22Rv1 (cell line): ENCODE measurements around the gene AKIRIN2.

Experiments used
- H3K27ac ChIP-seq: fragments of 450-650 bp; 2 replicates; pipeline ENCODE4 v1.5.1; 2017
- ZFX ChIP-seq: fragments of 450-650 bp; IDR thresholded peaks from 2 replicates; pipeline ENCODE4 v1.6.1; 2017; ENCODE audit warnings: antibody characterized with exemption, borderline replicate concordance
- TF ChIP-seq, protein P1 (sequence below): fragments of 450-650 bp; IDR thresholded peaks from 2 replicates; pipeline ENCODE4 v1.5.1; 2017; ENCODE audit warnings: mild to moderate bottlenecking

Gene AKIRIN2

DNA sequence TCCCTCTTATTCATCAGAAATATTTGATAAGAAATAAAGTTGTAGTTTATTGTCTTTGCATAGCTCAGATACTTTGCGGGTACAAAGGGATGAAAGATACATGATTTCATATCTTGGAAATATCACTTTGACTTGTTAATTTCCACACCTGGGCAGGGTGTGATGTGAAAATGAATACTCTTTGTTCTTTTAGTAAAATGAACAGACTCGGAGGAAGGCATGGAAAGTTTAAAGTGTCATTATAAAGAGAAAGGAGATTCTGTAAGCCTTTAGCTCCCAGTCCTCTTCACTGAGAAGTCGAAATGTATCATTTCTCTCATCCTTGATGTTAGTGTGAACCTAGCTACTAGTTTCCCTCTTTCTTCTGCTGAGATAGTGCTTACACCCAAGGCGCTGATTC, 36.7 kb upstream of the AKIRIN2 start:
- H3K27ac ChIP-seq: no peak overlapping the region
- TF ChIP-seq, protein P1, sequence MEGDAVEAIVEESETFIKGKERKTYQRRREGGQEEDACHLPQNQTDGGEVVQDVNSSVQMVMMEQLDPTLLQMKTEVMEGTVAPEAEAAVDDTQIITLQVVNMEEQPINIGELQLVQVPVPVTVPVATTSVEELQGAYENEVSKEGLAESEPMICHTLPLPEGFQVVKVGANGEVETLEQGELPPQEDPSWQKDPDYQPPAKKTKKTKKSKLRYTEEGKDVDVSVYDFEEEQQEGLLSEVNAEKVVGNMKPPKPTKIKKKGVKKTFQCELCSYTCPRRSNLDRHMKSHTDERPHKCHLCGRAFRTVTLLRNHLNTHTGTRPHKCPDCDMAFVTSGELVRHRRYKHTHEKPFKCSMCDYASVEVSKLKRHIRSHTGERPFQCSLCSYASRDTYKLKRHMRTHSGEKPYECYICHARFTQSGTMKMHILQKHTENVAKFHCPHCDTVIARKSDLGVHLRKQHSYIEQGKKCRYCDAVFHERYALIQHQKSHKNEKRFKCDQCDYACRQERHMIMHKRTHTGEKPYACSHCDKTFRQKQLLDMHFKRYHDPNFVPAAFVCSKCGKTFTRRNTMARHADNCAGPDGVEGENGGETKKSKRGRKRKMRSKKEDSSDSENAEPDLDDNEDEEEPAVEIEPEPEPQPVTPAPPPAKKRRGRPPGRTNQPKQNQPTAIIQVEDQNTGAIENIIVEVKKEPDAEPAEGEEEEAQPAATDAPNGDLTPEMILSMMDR: no peak
- TF ChIP-seq ZFX: no peak

DNA sequence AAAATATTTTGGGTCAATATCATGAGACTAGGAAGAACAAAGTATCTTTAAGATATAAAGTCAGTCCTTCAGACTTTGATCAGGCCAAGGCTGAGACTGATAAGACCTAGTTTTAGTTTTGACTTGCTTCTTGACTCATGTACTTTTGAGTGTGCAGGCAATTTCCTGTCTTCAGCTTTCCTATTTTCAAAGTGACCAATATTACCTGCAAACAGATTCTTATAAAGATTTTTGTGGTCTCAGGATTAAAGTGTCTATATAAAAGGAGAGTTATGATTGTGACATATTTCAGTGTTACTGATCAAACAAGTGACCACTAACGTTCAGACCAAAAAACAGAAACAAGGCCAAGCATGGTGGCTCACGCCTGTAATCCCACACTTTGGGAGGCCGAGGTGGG, 36.0 kb upstream of the AKIRIN2 start:
- no peak for TF ChIP-seq ZFX
- TF ChIP-seq, protein P1: no peak
- H3K27ac ChIP-seq: no peak overlapping the region

DNA sequence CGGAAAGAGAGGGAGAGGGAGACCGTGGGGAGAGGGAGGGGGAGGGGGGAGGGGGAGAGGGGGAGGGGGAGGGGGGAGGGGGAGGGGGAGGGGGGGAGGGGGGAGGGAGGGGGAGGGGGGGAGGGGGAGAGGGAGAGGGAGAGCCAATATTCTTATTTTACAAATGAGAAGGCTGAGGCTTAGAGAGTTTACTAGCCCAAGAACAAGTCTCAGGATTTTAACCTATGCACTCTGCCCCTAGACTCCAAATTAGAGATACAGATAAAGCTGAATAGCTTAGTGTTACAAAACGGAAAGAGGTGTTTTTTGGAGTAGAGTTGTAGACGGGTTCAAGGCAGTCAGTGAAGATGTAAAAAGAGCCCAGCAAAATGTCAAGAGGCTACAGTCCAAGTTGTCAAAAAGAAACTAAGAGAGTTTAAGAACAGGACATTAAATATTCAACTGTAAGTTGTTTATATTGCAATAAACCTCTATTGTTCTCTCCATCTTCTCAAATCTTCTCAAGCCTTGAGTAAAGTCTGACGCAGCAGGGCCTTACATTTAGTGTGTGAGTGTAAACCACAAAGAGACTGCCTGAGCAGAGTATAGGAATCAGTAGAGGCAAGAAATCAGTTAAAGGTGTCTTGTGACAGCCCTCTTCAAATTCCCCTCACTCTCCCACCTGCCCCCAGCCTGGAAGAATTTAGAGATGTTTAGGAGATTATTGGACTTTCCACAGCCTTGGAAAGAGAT, 34.9 kb upstream of the AKIRIN2 start:
- H3K27ac ChIP-seq: no peak overlapping the region
- TF ChIP-seq, protein P1: no peak
- no peak for TF ChIP-seq ZFX

DNA sequence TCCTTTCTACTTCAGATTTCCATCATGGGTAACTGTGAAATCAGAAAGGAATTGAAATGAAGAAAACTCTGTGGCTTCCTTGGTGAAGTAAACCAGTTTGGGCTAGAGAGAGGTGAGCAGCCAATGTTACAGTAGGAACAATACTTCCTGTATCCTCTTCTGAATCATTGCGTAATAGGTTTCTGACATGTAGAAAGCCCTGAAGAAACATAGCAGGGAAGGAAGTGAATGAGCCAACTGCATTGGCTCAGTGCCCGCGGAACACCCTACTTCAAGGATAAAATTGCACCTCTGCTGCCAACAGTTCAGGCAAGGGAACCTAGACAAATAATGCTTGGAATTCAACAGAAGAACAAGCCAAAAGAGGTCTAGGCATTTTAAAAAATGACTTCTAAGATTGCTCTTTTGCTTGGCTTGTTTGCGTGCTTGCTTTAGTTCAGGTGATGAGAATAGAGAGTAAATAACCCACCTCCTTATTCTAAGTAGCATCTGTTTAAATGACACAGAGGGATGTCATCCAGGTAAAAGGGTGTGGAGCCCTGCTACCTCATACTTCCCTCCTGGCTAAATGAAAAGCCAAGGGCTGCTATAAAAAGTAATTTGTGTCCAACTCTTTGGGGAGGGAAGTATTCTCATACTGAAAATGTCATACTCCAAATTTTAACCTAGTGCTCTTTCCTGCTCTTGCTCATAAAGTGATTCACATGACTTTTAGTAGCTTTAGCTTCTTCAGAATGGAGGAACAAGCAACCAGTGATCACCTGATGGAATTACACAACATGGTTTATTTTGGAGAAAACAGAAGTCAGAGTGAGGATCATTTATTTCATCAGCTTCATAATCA, 30.0 kb upstream of the AKIRIN2 start:
- TF ChIP-seq, protein P1: no peak
- TF ChIP-seq ZFX: no peak
- H3K27ac ChIP-seq: no peak overlapping the region

DNA sequence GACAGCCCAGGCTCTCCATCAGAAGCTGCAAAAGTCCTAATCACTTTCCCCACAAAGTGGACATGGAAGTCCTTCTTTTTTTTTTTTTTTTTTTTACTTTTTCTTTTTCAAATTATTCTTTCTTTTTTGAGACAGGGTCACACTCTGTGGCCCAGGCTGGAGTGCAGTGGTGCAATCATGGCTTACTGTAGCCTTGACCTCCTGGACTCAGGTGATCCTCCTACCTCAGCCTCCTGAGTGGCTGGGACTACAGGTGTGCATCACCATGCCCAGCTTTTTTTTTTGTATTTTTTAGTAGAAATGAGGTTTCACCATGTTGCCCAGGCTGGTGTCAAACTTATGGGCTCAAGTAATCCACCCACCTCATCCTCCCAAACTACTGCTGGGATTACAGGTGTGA, 29.0 kb upstream of the AKIRIN2 start:
- no peak for TF ChIP-seq ZFX
- TF ChIP-seq, protein P1: no peak
- H3K27ac ChIP-seq: no peak overlapping the region

DNA sequence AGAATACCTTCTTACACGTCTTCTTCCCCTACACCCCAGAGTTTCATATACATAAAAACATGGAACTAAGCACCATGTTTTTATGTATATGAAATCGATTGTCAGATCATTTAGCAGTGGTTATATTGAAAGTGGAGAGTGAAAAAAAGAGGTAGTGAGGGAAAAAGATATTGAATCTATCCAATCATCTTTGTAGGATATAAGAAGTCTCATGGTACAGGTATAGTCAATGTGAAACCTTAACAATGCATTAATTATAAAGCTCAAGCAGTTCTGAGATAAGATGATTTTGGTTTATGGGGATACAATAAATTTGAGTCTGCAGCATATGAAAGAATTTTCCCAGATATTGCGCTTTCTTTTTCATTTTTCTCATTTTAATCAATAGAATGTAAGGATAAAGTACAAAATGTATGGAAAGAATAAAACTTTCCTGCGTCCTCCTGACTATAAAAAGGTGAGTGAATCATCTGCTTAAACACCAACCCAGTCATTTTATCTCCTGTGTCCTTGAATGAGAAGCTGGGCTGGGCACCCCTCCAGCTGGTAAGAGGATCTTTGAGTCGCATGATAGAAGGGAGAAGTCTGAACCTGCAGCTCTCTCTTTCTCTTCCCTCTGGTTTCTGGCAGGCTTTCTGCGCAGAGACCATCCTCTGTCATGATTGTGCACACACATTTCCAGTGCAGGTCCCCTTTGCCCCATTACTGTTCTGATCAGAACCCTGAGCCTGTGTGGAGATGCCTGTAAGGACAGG, 28.1 kb upstream of the AKIRIN2 start:
- TF ChIP-seq, protein P1: no peak
- TF ChIP-seq ZFX: no peak
- no peak overlapping the region for H3K27ac ChIP-seq
